IMR-90 (cell line): ENCODE data around the gene FARS2. TPM values are rescaled to one million over a fixed set of nuclear protein-coding genes. Genes with fewer than 3 reads are reported as not detected.

ENCODE experiments used
- ATAC-seq: fragments of 200-7000 bp; cut with Tn5 transposase; 2 replicates; pipeline ENCODE4 v1.9.1; 2020; ENCODE audit warnings: low read depth, mild to moderate bottlenecking, moderate library complexity
- BruUV-seq: library from RNA; stranded (reverse); fragments of 400-500 nt; replicated peaks from 2 replicates; lab custom pipeline; 2021; lab: Mats Ljungman, UMichigan
- CTCF ChIA-PET: fragments of 300-600 bp; formaldehyde crosslinking; extraction: SDS; loops from one replicate; lab custom pipeline; 2021; ENCODE audit warnings: antibody characterized with exemption; lab: Yijun Ruan, JAX
- POLR2A ChIA-PET: fragments of 300-600 bp; sonication (Branson Sonifier 250); formaldehyde crosslinking; loops from one replicate; lab custom pipeline; 2022; ENCODE audit warnings: antibody characterized with exemption; ENCODE audit not compliant: unreplicated experiment; lab: Charles Lee
- DNase-seq: peaks from one replicate; pipeline ENCODE4 v3.0.0; 2013
- H2AFZ ChIP-seq: replicated peaks from 2 replicates; pipeline ENCODE3; 2013; ENCODE audit warnings: low read length, mild to moderate bottlenecking; ENCODE audit not compliant: poor library complexity
- H2AK5ac ChIP-seq: 2 replicates; pipeline ENCODE4 v1.6.1; 2013; ENCODE audit warnings: low read depth, low read length, inconsistent platforms
- H2AK9ac ChIP-seq: replicated peaks from 2 replicates; pipeline ENCODE3; 2013; ENCODE audit warnings: mild to moderate bottlenecking, low read depth, low read length, moderate library complexity; ENCODE audit not compliant: poor library complexity
- H2BK120ac ChIP-seq: 2 replicates; pipeline ENCODE4 v1.6.1; 2013; ENCODE audit warnings: low read depth, low read length, inconsistent platforms
- H2BK15ac ChIP-seq: 3 replicates; pipeline ENCODE4 v1.6.1; 2013; ENCODE audit warnings: low read depth, low read length, inconsistent platforms
- H2BK20ac ChIP-seq: 2 replicates; pipeline ENCODE4 v1.6.1; 2013; ENCODE audit warnings: low read depth, mild to moderate bottlenecking, inconsistent platforms, low read length, moderate library complexity
- H2BK5ac ChIP-seq: 2 replicates; pipeline ENCODE4 v1.6.1; 2013; ENCODE audit warnings: mild to moderate bottlenecking, low read depth, low read length, inconsistent platforms; ENCODE audit not compliant: poor library complexity, severe bottlenecking
- H3K14ac ChIP-seq: replicated peaks from 2 replicates; pipeline ENCODE4 v1.6.1; 2013; ENCODE audit warnings: low read depth, low read length, inconsistent platforms
- H3K18ac ChIP-seq: 2 replicates; pipeline ENCODE4 v1.6.1; 2013; ENCODE audit warnings: low read depth, low read length, control low read depth
- H3K23ac ChIP-seq: 2 replicates; pipeline ENCODE4 v1.6.1; 2013; ENCODE audit warnings: low read depth, low read length, inconsistent platforms
- H3K27ac ChIP-seq: 2 replicates; pipeline ENCODE4 v1.5.1; 2013; ENCODE audit warnings: mild to moderate bottlenecking, control low read depth, low read length; ENCODE audit not compliant: insufficient read depth
- H3K27me3 ChIP-seq: 2 replicates; pipeline ENCODE4 v1.6.1; 2013; ENCODE audit warnings: low read length; ENCODE audit not compliant: control insufficient read depth, insufficient read depth
- H3K36me3 ChIP-seq: 2 replicates; pipeline ENCODE4 v1.6.1; 2013; ENCODE audit warnings: low read length, mixed read lengths; ENCODE audit not compliant: control insufficient read depth, insufficient read depth
- H3K4ac ChIP-seq: 2 replicates; pipeline ENCODE4 v1.6.1; 2013; ENCODE audit warnings: low read depth, low read length, inconsistent platforms
- H3K4me1 ChIP-seq: 2 replicates; pipeline ENCODE4 v1.6.1; 2013; ENCODE audit warnings: low read length, mixed read lengths; ENCODE audit not compliant: control insufficient read depth, insufficient read depth
- H3K4me2 ChIP-seq: 2 replicates; pipeline ENCODE4 v1.6.1; 2013; ENCODE audit warnings: low read depth, mild to moderate bottlenecking, control low read depth, low read length, moderate library complexity
- H3K4me3 ChIP-seq: 2 replicates; pipeline ENCODE4 v1.5.1; 2013; ENCODE audit warnings: low read depth, mild to moderate bottlenecking, control low read depth, low read length, moderate library complexity; ENCODE audit not compliant: insufficient read depth
- H3K56ac ChIP-seq: 2 replicates; pipeline ENCODE4 v1.6.1; 2013; ENCODE audit warnings: low read length, inconsistent platforms; ENCODE audit not compliant: insufficient read depth; ENCODE audit errors: extremely low read depth
- H3K79me1 ChIP-seq, 2 experiments: 2 replicates each; pipeline ENCODE4 v1.6.1; 2013; ENCODE audit warnings: low read length in 2 of 2, inconsistent platforms in 1 of 2, low read depth in 1 of 2
- H3K9ac ChIP-seq: 2 replicates; pipeline ENCODE4 v1.6.1; 2013; ENCODE audit warnings: low read depth, low read length, control low read depth
- H3K9me1 ChIP-seq: 2 replicates; pipeline ENCODE4 v1.6.1; 2013; ENCODE audit warnings: low read length, inconsistent platforms; ENCODE audit not compliant: insufficient read depth
- H3K9me3 ChIP-seq: 2 replicates; pipeline ENCODE4 v1.6.1; 2013; ENCODE audit warnings: low read length; ENCODE audit not compliant: control insufficient read depth, insufficient read depth
- H4K20me1 ChIP-seq: 2 replicates; pipeline ENCODE4 v1.6.1; 2013; ENCODE audit warnings: low read length, inconsistent platforms; ENCODE audit not compliant: insufficient read depth
- H4K5ac ChIP-seq: 2 replicates; pipeline ENCODE4 v1.6.1; 2013; ENCODE audit warnings: mild to moderate bottlenecking, low read depth, low read length, control low read depth
- H4K8ac ChIP-seq, 2 experiments: 2 replicates each; pipeline ENCODE4 v1.6.1; 2013; ENCODE audit warnings: low read depth in 2 of 2, low read length in 2 of 2, control low read depth in 1 of 2, inconsistent platforms in 1 of 2
- H4K91ac ChIP-seq: 2 replicates; pipeline ENCODE4 v1.6.1; 2013; ENCODE audit warnings: low read depth, low read length, inconsistent platforms; ENCODE audit not compliant: insufficient read depth
- BHLHE40 ChIP-seq: fragments of 150-350 bp; IDR thresholded peaks from 2 replicates; pipeline ENCODE4 v1.6.1; 2016; ENCODE audit warnings: mild to moderate bottlenecking, low read depth, low read length
- CEBPB ChIP-seq: IDR thresholded peaks from 2 replicates; pipeline ENCODE4 v1.6.1; 2012; ENCODE audit warnings: low read depth, low read length, improper control_type of control experiment
- CHD1 ChIP-seq: IDR thresholded peaks from 2 replicates; pipeline ENCODE4 v1.6.1; 2012; ENCODE audit warnings: low read depth, low read length, improper control_type of control experiment
- CTCF ChIP-seq: conservative IDR thresholded peaks from 2 replicates; pipeline ENCODE4 v1.5.1; 2012; ENCODE audit warnings: mild to moderate bottlenecking, low read depth, low read length, improper control_type of control experiment
- ELK1 ChIP-seq: fragments of 150-350 bp; IDR thresholded peaks from 2 replicates; pipeline ENCODE4 v1.6.1; 2016; ENCODE audit warnings: low read depth, mild to moderate bottlenecking, low read length, moderate library complexity, borderline replicate concordance
- FOS ChIP-seq: fragments of 150-350 bp; IDR thresholded peaks from 2 replicates; pipeline ENCODE4 v1.6.1; 2016; ENCODE audit warnings: low read depth, low read length
- MAFK ChIP-seq: IDR thresholded peaks from 2 replicates; pipeline ENCODE4 v1.6.1; 2012; ENCODE audit warnings: low read depth, low read length, improper control_type of control experiment
- MAZ ChIP-seq: IDR thresholded peaks from 2 replicates; pipeline ENCODE4 v1.6.1; 2012; ENCODE audit warnings: low read depth, mild to moderate bottlenecking, low read length, improper control_type of control experiment, moderate library complexity, borderline replicate concordance
- MXI1 ChIP-seq: IDR thresholded peaks from 2 replicates; pipeline ENCODE4 v1.6.1; 2012; ENCODE audit warnings: low read depth, mild to moderate bottlenecking, low read length, moderate library complexity, borderline replicate concordance
- NFE2L2 ChIP-seq: fragments of 150-350 bp; IDR thresholded peaks from 2 replicates; pipeline ENCODE4 v1.6.1; 2016; ENCODE audit warnings: low read depth, mild to moderate bottlenecking, low read length
- POLR2A ChIP-seq: IDR thresholded peaks from 2 replicates; pipeline ENCODE4 v1.6.1; 2012; ENCODE audit warnings: mild to moderate bottlenecking, low read depth, low read length
- RAD21 ChIP-seq: IDR thresholded peaks from 2 replicates; pipeline ENCODE4 v1.6.1; 2012; ENCODE audit warnings: low read length, improper control_type of control experiment
- RCOR1 ChIP-seq: IDR thresholded peaks from 2 replicates; pipeline ENCODE4 v1.6.1; 2012; ENCODE audit warnings: mild to moderate bottlenecking, low read length, improper control_type of control experiment; ENCODE audit not compliant: insufficient replicate concordance
- RFX5 ChIP-seq: IDR thresholded peaks from 2 replicates; pipeline ENCODE4 v1.8.0; 2012; ENCODE audit warnings: low read depth, mild to moderate bottlenecking, low read length, moderate library complexity
- SMC3 ChIP-seq: fragments of 150-350 bp; IDR thresholded peaks from 2 replicates; pipeline ENCODE4 v1.6.1; 2016; ENCODE audit warnings: low read depth, mild to moderate bottlenecking, antibody characterized with exemption, low read length, moderate library complexity
- USF2 ChIP-seq: fragments of 150-350 bp; IDR thresholded peaks from 2 replicates; pipeline ENCODE4 v1.6.1; 2017; ENCODE audit warnings: mild to moderate bottlenecking, antibody characterized with exemption, low read length, low read depth
- WGBS, 2 experiments: methylation state at CpG; one replicate each; pipeline versions ENCODE4 v1.1.5 to v1.1.7; 2013; ENCODE audit warnings: missing lambda C conversion rate in 2 of 2; ENCODE audit not compliant: insufficient read length in 1 of 2; ENCODE audit errors: extremely low coverage in 2 of 2; 5-methylcytosine and 5-hydroxymethylcytosine counted together
- dilution Hi-C: fragments of 300-500 bp; cut with HindIII; formaldehyde crosslinking; loops from one replicate; pipeline ENCODE4 v1.14.3; 2018; ENCODE audit warnings: low sequenced_read_pairs; ENCODE audit not compliant: unreplicated experiment
- in situ Hi-C: fragments of 300-500 bp; cut with MboI; formaldehyde crosslinking; loops from 3 replicates; pipeline ENCODE4 v1.14.3; 2019; ENCODE audit warnings: low sequenced_read_pairs, inconsistent platforms, mixed read lengths
- intact Hi-C: fragments of 100-400 bp; cut with micrococcal nuclease; formaldehyde crosslinking; loops from 2 replicates; pipeline ENCODE4 v1.10.0; 2022
- polyA plus RNA-seq, 3 experiments: library from polyadenylated mRNA; depleted of rRNA; stranded (reverse); fragments of >200 nt; gene quantifications; 2 replicates each; pipeline ENCODE4 v1.2.3, GENCODE V29; 2012; ENCODE audit warnings: low replicate concordance in 1 of 3
- total RNA-seq: library from RNA; depleted of rRNA; stranded (reverse); fragments of >200 nt; gene quantifications from 2 replicates; pipeline ENCODE4 v1.2.3, GENCODE V29; 2012

Gene FARS2
- total and polyA plus RNA-seq, 2 of the 4 experiments (the other 2 are of a cell fraction) = 12.1 to 28.9 TPM

GRCh38 chr6:5732496-5732895 lies 471.2 kb downstream of the FARS2 start:
- intact Hi-C loops (no loop called here), dilution Hi-C loops (no loop called here), in situ Hi-C loops (no loop called here)
- Histone ChIP-seq H4K91ac (no peak overlapping the region), H3K56ac (no peak overlapping the region), H3K27ac (no peak overlapping the region), H3K9me1 (no peaks in the 10 kb centered on the region; the same call in 1 of the 2 replicates), H2AK5ac (no peak overlapping the region), H4K8ac (no peak overlapping the region), H3K18ac (no peak overlapping the region), H4K5ac (no peak overlapping the region), H3K4ac (no peak overlapping the region), H2AK9ac (no peak overlapping the region), H3K9ac (no peak overlapping the region), H3K4me3 (no peak overlapping the region), H3K36me3 (no peaks in the 10 kb centered on the region), H2BK15ac (no peak overlapping the region), H3K27me3 (no peaks in the 10 kb centered on the region), H3K9me3 (no peaks in the 10 kb centered on the region), H4K20me1 (no peaks in the 10 kb centered on the region), H2AFZ (no peak overlapping the region), H3K79me1 (no peaks in the 10 kb centered on the region), H2BK5ac (no peak overlapping the region), H3K4me1 (peaks cover 3% of the 10 kb centered on the region; the same call in 1 of the 2 replicates), H3K4me2 (no peak overlapping the region), H3K23ac (no peak overlapping the region), H3K14ac (no peak overlapping the region), H2BK120ac (no peak overlapping the region), H2BK20ac (no peak overlapping the region)
- ATAC-seq (no peak), DNase-seq (no peak)
- POLR2A ChIA-PET = no interaction called here
- BruUV-seq = no TSS peak
- WGBS, 2 experiments = no CpG with 5 or more reads among the region's 6 CpGs
- CTCF ChIA-PET = no interaction called here
- TF ChIP-seq NFE2L2 (no peak), SMC3 (no peak), RCOR1 (no peak), RFX5 (no peak), POLR2A (no peak), ELK1 (no peak), MAFK (no peak), RAD21 (no peak), BHLHE40 (no peak), CTCF (no peak), FOS (no peak), CEBPB (no peak), USF2 (no peak), MAZ (no peak), CHD1 (no peak), MXI1 (no peak)
